Endothelial cell of umbilical vein (primary cell): ENCODE measurements around the gene MEF2D. TPM values are rescaled to one million over a fixed set of nuclear protein-coding genes. Genes with fewer than 3 reads are reported as not detected.

Experiments used
- BruUV-seq: library from RNA; stranded (reverse); fragments of 400-500 nt; replicated peaks from 2 replicates; lab custom pipeline; 2021; lab: Mats Ljungman, UMichigan
- CTCF ChIA-PET: fragments of 300-600, 350-600 bp; sonication (Branson Sonifier 250); formaldehyde crosslinking; loops from one replicate; lab custom pipeline; 2021; ENCODE audit warnings: antibody characterized with exemption, inconsistent platforms; lab: Charles Lee
- POLR2A ChIA-PET: fragments of 300-600, 350-600 bp; sonication (Branson Sonifier 250); formaldehyde crosslinking; loops from one replicate; lab custom pipeline; 2021; ENCODE audit warnings: antibody characterized with exemption, inconsistent platforms; lab: Charles Lee
- DNase-seq: peaks from one replicate; pipeline ENCODE4 v3.0.0-alpha.2; 2011; ENCODE audit warnings: low read depth, low spot score
- FAIRE-seq: peaks from 2 replicates; lab custom pipeline; 2011; peaks lifted over from hg19 to GRCh38; lab: Jason Lieb, UNC
- H2AFZ ChIP-seq: 2 replicates; pipeline ENCODE4 v1.6.0; 2012; ENCODE audit warnings: low read depth, low read length, control low read depth, inconsistent platforms
- H3K27ac ChIP-seq: 2 replicates; pipeline ENCODE4 v1.5.1; 2011; ENCODE audit warnings: low read depth, mild to moderate bottlenecking, control low read depth, low read length, moderate library complexity; ENCODE audit not compliant: insufficient read depth
- H3K27me3 ChIP-seq, 2 experiments: 2 replicates each; pipeline versions ENCODE4 v1.6.0 to v1.6.1; 2011; ENCODE audit warnings: low read length in 2 of 2, mixed read lengths in 1 of 2; ENCODE audit not compliant: control insufficient read depth in 2 of 2, insufficient read depth in 2 of 2
- H3K36me3 ChIP-seq, 2 experiments: 2 replicates in 1 of 2; 3 replicates in 1 of 2; pipeline ENCODE4 v1.5.1; 2011; ENCODE audit warnings: low read length in 2 of 2, mild to moderate bottlenecking in 1 of 2, moderate library complexity in 1 of 2; ENCODE audit not compliant: control insufficient read depth in 2 of 2, insufficient read depth in 2 of 2; ENCODE audit errors: extremely low read depth in 1 of 2
- H3K4me1 ChIP-seq: 3 replicates; pipeline ENCODE4 v1.5.1; 2011; ENCODE audit warnings: mild to moderate bottlenecking, low read length; ENCODE audit not compliant: control insufficient read depth, insufficient read depth; ENCODE audit errors: extremely low read depth
- H3K4me2 ChIP-seq: 2 replicates; pipeline ENCODE4 v1.6.1; 2011; ENCODE audit warnings: low read length, control low read depth, mixed read lengths; ENCODE audit not compliant: insufficient read depth
- H3K4me3 ChIP-seq, 3 experiments: fragments of 200-600 bp in 1 of 3; sonication (generic), shearing (Covaris generic) in 1 of 3; replicated peaks in 1 of 3; 2 replicates each; pipeline ENCODE4 v1.5.1; 2011 to 2016; ENCODE audit warnings: control low read depth in 3 of 3, low read length in 3 of 3, mild to moderate bottlenecking in 2 of 3, inconsistent platforms in 1 of 3, low read depth in 1 of 3, moderate library complexity in 1 of 3; ENCODE audit not compliant: insufficient read depth in 1 of 3
- H3K79me2 ChIP-seq: 2 replicates; pipeline ENCODE4 v1.6.0; 2012; ENCODE audit warnings: low read length, inconsistent platforms; ENCODE audit not compliant: control insufficient read depth, insufficient read depth
- H3K9ac ChIP-seq: replicated peaks from 2 replicates; pipeline ENCODE3; 2011; ENCODE audit warnings: low read length, control low read depth; ENCODE audit not compliant: insufficient read depth; ENCODE audit errors: extremely low read depth
- H3K9me1 ChIP-seq: replicated peaks from 3 replicates; pipeline ENCODE4 v1.6.0; 2011; ENCODE audit warnings: mild to moderate bottlenecking, low read length; ENCODE audit not compliant: control insufficient read depth, insufficient read depth; ENCODE audit errors: extremely low read depth
- H3K9me3 ChIP-seq: replicated peaks from 2 replicates; pipeline ENCODE4 v1.5.1; 2012; ENCODE audit warnings: low read length, inconsistent platforms; ENCODE audit not compliant: control insufficient read depth, insufficient read depth
- H4K20me1 ChIP-seq: replicated peaks from 2 replicates; pipeline ENCODE3; 2011; ENCODE audit warnings: mild to moderate bottlenecking, low read length; ENCODE audit not compliant: control insufficient read depth, insufficient read depth; ENCODE audit errors: extremely low read depth
- CTCF ChIP-seq, 2 donors: IDR thresholded peaks; 1 replicate in 1 of 2; 2 replicates in 1 of 2; pipeline ENCODE4 v1.5.1; 2011; ENCODE audit warnings: low read length in 2 of 2, mild to moderate bottlenecking in 2 of 2, moderate library complexity in 2 of 2, control low read depth in 1 of 2, inconsistent platforms in 1 of 2, low read depth in 1 of 2; ENCODE audit not compliant: insufficient read depth in 1 of 2; ENCODE audit errors: extremely low read depth in 1 of 2
- EZH2 ChIP-seq: IDR thresholded peaks from 2 replicates; pipeline ENCODE4 v1.6.1; 2012; ENCODE audit warnings: borderline replicate concordance, low read depth, mild to moderate bottlenecking, moderate library complexity, low read length, inconsistent platforms; ENCODE audit not compliant: severe bottlenecking
- FOS ChIP-seq: IDR thresholded peaks from 2 replicates; pipeline ENCODE4 v1.6.1; 2011; ENCODE audit warnings: mild to moderate bottlenecking, low read length, moderate library complexity, borderline replicate concordance; ENCODE audit not compliant: insufficient read depth
- GATA2 ChIP-seq: IDR thresholded peaks from 2 replicates; pipeline ENCODE4 v1.7.0; 2011; ENCODE audit warnings: low read depth, mild to moderate bottlenecking, moderate library complexity, mixed read lengths, low read length; ENCODE audit not compliant: insufficient read length, insufficient read depth
- JUN ChIP-seq: IDR thresholded peaks from 2 replicates; pipeline ENCODE4 v1.6.1; 2011; ENCODE audit warnings: borderline replicate concordance, low read depth; ENCODE audit not compliant: insufficient read length, insufficient read depth
- MAX ChIP-seq: IDR thresholded peaks from 2 replicates; pipeline ENCODE4 v1.6.1; 2011; ENCODE audit not compliant: insufficient read depth, insufficient read length
- MYC ChIP-seq: IDR thresholded peaks from one replicate; pipeline ENCODE4 v1.6.1; 2011; ENCODE audit warnings: mild to moderate bottlenecking, low read depth, low read length
- POLR2A ChIP-seq: IDR thresholded peaks from 2 replicates; pipeline ENCODE4 v1.6.1; 2012; ENCODE audit warnings: low read depth, mild to moderate bottlenecking, control low read depth, low read length
- POLR2AphosphoS5 ChIP-seq: IDR thresholded peaks from 2 replicates; pipeline ENCODE4 v1.6.1; 2012; ENCODE audit warnings: low read depth, mild to moderate bottlenecking, control low read depth, low read length, moderate library complexity; ENCODE audit not compliant: insufficient read depth
- dilution Hi-C: fragments of 300-500 bp; cut with MboI; formaldehyde crosslinking; loops from one replicate; pipeline ENCODE4 v1.15.0; 2019; ENCODE audit warnings: low sequenced_read_pairs; ENCODE audit not compliant: extremely low pct_ligation_motif_present
- intact Hi-C: fragments of 100-400 bp; cut with micrococcal nuclease; formaldehyde crosslinking; loops from one replicate; pipeline ENCODE4 v1.10.0; 2022
- polyA plus RNA-seq, 4 experiments: library from polyadenylated mRNA; depleted of rRNA in 3 of 4; stranded (reverse) in 3 of 4; unstranded in 1 of 4; fragments of >200 nt; gene quantifications; 2 replicates each; pipeline versions ENCODE4 v1.2.1 to v1.2.3, GENCODE V29; 2011 to 2012; ENCODE audit warnings: missing spikeins in 1 of 4
- total RNA-seq: library from RNA; stranded (reverse); gene quantifications from 2 replicates; pipeline ENCODE4 v1.2.3, GENCODE V29; 2021

Gene MEF2D
- total and polyA plus RNA-seq, 2 donors (not counting 3 experiments of a cell fraction or from before 2014, with no cell fraction given), result 45.4 to 52.2 TPM

- no TSS peak for BruUV-seq
- FAIRE-seq (no peak), DNase-seq (no peak)
- CTCF ChIA-PET, result interaction anchor here (3.9 kb wide), 1 partner anchor 9 kb away, joined by 22 read pairs; no protein-coding TSS in a partner anchor
- H2AFZ ChIP-seq, result no peak overlapping the region
- H3K9ac ChIP-seq, result no peak overlapping the region
- TF ChIP-seq MAX (no peak), MYC (no peak), POLR2AphosphoS5 (no peak), JUN (no peak), EZH2 (no peak), POLR2A (no peak), GATA2 (no peak), FOS (no peak), CTCF (IDR thresholded peaks at IDR 0.05; ENCODE audit: extremely low read depth in 1 of 2, insufficient read depth in 1 of 2, low read depth in 1 of 2, low read length in 2 of 2) (no peak)
- POLR2A ChIA-PET, result no interaction called here
- H3K9me1 ChIP-seq, result no peaks in the 10 kb centered on the region
- H3K4me3 ChIP-seq, result no peak overlapping the region
- H3K27me3 ChIP-seq, result no peaks in the 10 kb centered on the region
- dilution Hi-C loops, result no loop called here
- no peaks in the 10 kb centered on the region for H3K9me3 ChIP-seq
- H3K36me3 ChIP-seq, result peaks cover 14 to 61% of the 10 kb centered on the region in 2 experiments
- intact Hi-C loops, result no loop called here
- H4K20me1 ChIP-seq, result no peaks in the 10 kb centered on the region
- no peaks in the 10 kb centered on the region for H3K79me2 ChIP-seq
- no peak overlapping the region for H3K27ac ChIP-seq
- H3K4me1 ChIP-seq, result peaks cover 2% of the 10 kb centered on the region
- no peak overlapping the region for H3K4me2 ChIP-seq
Observed at GRCh38 chr1:156471496-156472490, 28.8 kb downstream of the MEF2D start.
